ENCODE results near the gene TANGO2. TPM values are rescaled to one million over a fixed set of nuclear protein-coding genes. Genes with fewer than 3 reads are reported as not detected.

The TANGO2 gene
- total and polyA plus RNA-seq, 2 experiments from 2014 or later = 18.7 to 21.9 TPM

DNA sequence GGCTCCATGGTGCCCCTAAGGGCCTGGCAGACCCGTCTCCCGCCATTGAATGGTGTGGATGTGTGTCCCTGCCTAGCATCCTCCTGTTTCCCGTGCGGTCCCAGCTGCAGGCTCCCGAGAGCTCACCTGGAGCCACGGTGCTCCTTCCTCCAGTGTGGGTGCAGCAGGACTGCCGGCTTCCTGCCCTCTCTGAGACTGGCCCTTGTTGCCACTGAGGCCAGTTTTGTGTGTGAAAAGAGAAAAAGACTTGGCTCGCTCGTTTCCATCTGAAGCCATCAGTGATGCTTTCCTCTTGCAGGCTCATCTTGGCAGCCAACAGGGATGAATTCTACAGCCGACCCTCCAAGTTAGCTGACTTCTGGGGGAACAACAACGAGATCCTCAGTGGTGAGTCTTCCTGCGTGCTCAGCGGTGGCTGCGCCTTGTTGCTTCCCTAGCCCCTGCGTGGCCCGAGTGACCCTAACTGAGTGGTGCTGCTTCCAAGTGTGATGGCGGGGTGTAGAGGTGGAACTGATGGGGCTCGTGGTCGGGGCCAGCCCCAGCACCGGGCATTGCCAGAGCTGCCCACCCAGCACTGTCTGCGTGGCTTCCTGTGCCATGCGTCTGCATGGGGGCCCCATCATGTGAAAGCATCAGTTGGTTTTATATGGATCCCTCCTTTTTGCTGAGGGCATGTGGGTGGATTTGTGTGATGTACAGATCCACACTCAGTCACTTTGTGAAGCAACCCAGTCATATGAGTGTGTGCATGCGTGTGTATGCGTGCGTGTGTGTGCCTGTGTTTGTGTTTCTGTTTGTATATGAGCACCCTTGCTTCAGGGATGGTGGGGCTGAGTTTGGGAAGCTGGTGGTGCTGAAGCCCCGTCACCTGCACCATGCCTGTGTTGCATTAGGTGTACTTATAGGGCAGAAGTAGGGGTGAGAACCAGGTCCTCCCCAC lies 22.4 kb downstream of the TANGO2 start:
- H3K27me3 ChIP-seq = no peaks in the 10 kb centered on the region
- TF ChIP-seq, protein P1, sequence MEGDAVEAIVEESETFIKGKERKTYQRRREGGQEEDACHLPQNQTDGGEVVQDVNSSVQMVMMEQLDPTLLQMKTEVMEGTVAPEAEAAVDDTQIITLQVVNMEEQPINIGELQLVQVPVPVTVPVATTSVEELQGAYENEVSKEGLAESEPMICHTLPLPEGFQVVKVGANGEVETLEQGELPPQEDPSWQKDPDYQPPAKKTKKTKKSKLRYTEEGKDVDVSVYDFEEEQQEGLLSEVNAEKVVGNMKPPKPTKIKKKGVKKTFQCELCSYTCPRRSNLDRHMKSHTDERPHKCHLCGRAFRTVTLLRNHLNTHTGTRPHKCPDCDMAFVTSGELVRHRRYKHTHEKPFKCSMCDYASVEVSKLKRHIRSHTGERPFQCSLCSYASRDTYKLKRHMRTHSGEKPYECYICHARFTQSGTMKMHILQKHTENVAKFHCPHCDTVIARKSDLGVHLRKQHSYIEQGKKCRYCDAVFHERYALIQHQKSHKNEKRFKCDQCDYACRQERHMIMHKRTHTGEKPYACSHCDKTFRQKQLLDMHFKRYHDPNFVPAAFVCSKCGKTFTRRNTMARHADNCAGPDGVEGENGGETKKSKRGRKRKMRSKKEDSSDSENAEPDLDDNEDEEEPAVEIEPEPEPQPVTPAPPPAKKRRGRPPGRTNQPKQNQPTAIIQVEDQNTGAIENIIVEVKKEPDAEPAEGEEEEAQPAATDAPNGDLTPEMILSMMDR (IDR thresholded peaks at IDR 0.05; ENCODE audit: low read depth, low read length) = no peak
- no peaks in the 10 kb centered on the region for H3K36me3 ChIP-seq
- DNase-seq (ENCODE audit: low read depth in 1 of 2, low spot score in 1 of 2) = no peak
- H3K27ac ChIP-seq = no peak overlapping the region
- no peaks in the 10 kb centered on the region for H3K4me1 ChIP-seq (ENCODE audit: low read depth)
- no peaks in the 10 kb centered on the region for H3K9me3 ChIP-seq (ENCODE audit: low read depth)
- H3K4me3 ChIP-seq = no peak overlapping the region

DNA sequence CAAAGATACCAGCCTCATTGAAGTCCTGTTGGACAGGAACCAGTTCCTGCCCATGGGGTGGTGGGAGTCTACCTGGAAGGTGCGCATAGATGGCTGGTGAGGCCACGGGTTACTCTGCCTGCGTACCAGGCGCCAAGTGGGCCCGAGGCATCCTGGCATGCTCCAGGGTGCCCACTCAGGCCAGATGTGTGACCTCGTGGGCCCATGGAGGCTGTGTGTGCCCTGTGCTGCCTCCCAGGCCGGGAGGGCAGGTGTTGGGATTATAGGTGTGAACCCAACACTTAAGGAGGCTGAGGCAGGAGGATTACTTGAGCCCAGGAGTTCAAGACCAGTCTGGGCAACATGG lies 23.1 kb downstream of the TANGO2 start:
- Histone ChIP-seq H3K27ac (no peak overlapping the region), H3K9me3 (ENCODE audit: low read depth) (no peaks in the 10 kb centered on the region), H3K4me3 (no peak overlapping the region), H3K27me3 (no peaks in the 10 kb centered on the region), H3K36me3 (no peaks in the 10 kb centered on the region), H3K4me1 (ENCODE audit: low read depth) (no peaks in the 10 kb centered on the region)
- DNase-seq (ENCODE audit: low read depth in 1 of 2, low spot score in 1 of 2) = no peak
- TF ChIP-seq, protein P1 (IDR thresholded peaks at IDR 0.05; ENCODE audit: low read depth, low read length) = no peak

DNA sequence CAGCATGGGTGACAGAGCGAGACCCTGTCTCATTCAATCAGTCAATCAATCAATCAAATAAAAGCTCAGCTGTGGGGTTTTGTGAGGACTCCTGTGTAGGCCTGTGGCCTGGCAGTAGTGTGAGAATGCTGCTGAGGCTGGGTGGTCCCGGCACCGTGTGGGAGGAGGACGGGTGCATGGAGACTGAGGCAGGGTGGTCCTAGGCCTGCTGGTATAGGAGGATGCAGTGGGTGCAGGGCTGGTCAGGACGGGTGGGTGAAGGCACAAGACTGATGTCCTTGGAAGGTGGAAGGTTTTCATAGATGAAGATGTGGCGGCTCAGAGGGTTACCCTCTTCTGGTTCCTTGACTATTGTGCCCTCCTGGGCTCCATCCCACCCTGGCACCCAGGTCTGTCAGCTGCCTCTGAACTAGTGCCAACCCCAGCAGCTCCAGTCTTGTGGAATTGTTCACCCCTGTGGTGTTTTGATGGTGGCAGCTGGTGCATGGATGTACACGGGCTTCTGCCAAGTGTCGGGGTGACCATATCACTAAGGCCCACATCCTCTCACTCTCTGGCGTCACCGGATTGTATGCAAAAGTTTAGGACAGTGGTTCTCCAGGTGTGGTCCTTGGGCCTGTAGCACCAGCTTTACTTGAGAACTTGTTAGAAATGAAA lies 23.7 kb downstream of the TANGO2 start:
- Histone ChIP-seq H3K27me3 (no peaks in the 10 kb centered on the region), H3K4me1 (ENCODE audit: low read depth) (no peaks in the 10 kb centered on the region), H3K4me3 (no peak overlapping the region), H3K9me3 (ENCODE audit: low read depth) (no peaks in the 10 kb centered on the region), H3K36me3 (no peaks in the 10 kb centered on the region), H3K27ac (no peak overlapping the region)
- no peak for DNase-seq (ENCODE audit: low read depth in 1 of 2, low spot score in 1 of 2)
- TF ChIP-seq, protein P1 (IDR thresholded peaks at IDR 0.05; ENCODE audit: low read depth, low read length) = no peak

DNA sequence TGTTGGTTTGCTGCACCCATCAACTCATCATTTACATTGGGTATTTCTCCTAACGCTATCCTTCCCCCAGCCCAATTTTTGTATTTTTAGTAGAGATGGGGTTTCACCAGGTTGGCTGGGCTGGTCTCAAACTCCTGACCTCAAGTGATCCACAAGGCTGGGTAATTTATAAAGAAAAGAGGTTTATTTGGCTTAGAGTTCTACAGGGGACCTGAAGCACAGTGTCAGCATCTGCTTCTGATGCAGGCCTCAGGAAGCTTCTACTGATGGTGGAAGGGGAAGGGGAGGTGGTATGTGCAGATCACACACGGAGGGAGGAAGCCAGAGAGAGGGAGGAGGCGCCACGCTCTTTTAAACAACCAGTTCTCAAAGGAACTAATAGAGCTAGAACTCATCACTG lies 25.8 kb downstream of the TANGO2 start:
- Histone ChIP-seq H3K36me3 (no peaks in the 10 kb centered on the region), H3K4me1 (ENCODE audit: low read depth) (no peaks in the 10 kb centered on the region), H3K4me3 (no peak overlapping the region), H3K27me3 (no peaks in the 10 kb centered on the region), H3K9me3 (ENCODE audit: low read depth) (no peaks in the 10 kb centered on the region), H3K27ac (no peak overlapping the region)
- TF ChIP-seq, protein P1 (IDR thresholded peaks at IDR 0.05; ENCODE audit: low read depth, low read length) = no peak
- no peak for DNase-seq (ENCODE audit: low read depth in 1 of 2, low spot score in 1 of 2)

DNA sequence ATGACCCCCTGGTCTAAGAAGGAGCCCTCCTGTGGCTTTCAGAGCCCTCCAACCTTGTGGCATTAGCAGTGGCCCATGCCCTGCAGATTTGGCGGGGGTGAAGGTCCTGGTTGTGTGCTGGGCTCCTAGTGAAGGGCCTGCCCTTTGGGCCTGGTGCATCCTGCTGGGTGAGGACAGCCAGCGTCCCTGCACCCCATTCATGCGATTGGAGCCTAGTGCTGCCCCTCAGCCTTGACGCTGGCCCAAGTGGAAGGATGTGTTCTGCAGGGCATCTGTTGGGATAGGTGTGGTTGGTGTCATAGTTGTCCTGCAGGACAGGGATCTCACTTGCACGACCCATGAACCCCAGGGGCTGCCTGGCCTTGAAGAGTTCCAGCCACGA lies 31.0 kb downstream of the TANGO2 start:
- DNase-seq (ENCODE audit: low read depth in 1 of 2, low spot score in 1 of 2) = no peak
- no peaks in the 10 kb centered on the region for H3K27me3 ChIP-seq
- H3K27ac ChIP-seq = no peak overlapping the region
- H3K9me3 ChIP-seq (ENCODE audit: low read depth) = no peaks in the 10 kb centered on the region
- TF ChIP-seq, protein P1 (IDR thresholded peaks at IDR 0.05; ENCODE audit: low read depth, low read length) = no peak
- H3K4me3 ChIP-seq = no peak overlapping the region
- H3K4me1 ChIP-seq (ENCODE audit: low read depth) = no peaks in the 10 kb centered on the region
- no peaks in the 10 kb centered on the region for H3K36me3 ChIP-seq

All from cardiac muscle cell (in vitro differentiated cells and primary cell).